Lung (tissue), 12 donors: ENCODE results near the gene MED16. TPM values are rescaled to one million over a fixed set of nuclear protein-coding genes. Genes with fewer than 3 reads are reported as not detected.

Experiments used
- ATAC-seq: fragments of 200-7000 bp; cut with Tn5 transposase; one replicate; pipeline ENCODE4 v1.9.1; 2020; ENCODE audit warnings: moderate number of reproducible peaks; ENCODE audit not compliant: insufficient read depth, low FRiP score
- DNase-seq, 3 donors: peaks; one replicate each; pipeline ENCODE4 v3.0.0-alpha.2; 2013 to 2017
- H3K27ac ChIP-seq, 2 donors: one replicate each; pipeline ENCODE4 v1.5.1; 2013; ENCODE audit warnings: mild to moderate bottlenecking in 2 of 2, moderate library complexity in 2 of 2, control low read depth in 1 of 2, inconsistent platforms in 1 of 2, low read depth in 1 of 2, low read length in 1 of 2
- H3K27me3 ChIP-seq, 3 donors: one replicate each; pipeline ENCODE4 v1.5.1; 2013; ENCODE audit warnings: low read length in 2 of 3; ENCODE audit not compliant: control insufficient read depth in 3 of 3, insufficient read depth in 3 of 3
- H3K36me3 ChIP-seq, 4 donors: one replicate each; pipeline ENCODE4 v1.5.1; 2013; ENCODE audit warnings: low read length in 4 of 4, mild to moderate bottlenecking in 1 of 4, moderate library complexity in 1 of 4; ENCODE audit not compliant: control insufficient read depth in 4 of 4, insufficient read depth in 4 of 4
- H3K4me1 ChIP-seq, 5 donors: one replicate each; pipeline ENCODE4 v1.5.1; 2013; ENCODE audit warnings: low read length in 5 of 5, mild to moderate bottlenecking in 2 of 5, moderate library complexity in 1 of 5; ENCODE audit not compliant: control insufficient read depth in 5 of 5, insufficient read depth in 5 of 5
- H3K4me3 ChIP-seq: one replicate; pipeline ENCODE4 v1.5.1; 2013; ENCODE audit warnings: mild to moderate bottlenecking, control low read depth, moderate library complexity
- H3K9ac ChIP-seq, 2 donors: one replicate each; pipeline ENCODE4 v1.5.1; 2013; ENCODE audit warnings: low read length in 2 of 2, control low read depth in 1 of 2; ENCODE audit not compliant: insufficient read depth in 1 of 2
- H3K9me3 ChIP-seq, 4 donors: one replicate each; pipeline ENCODE4 v1.5.1; 2013; ENCODE audit warnings: low read length in 3 of 4, mild to moderate bottlenecking in 1 of 4, moderate library complexity in 1 of 4; ENCODE audit not compliant: control insufficient read depth in 4 of 4, insufficient read depth in 3 of 4
- WGBS, 2 donors: extraction: QIAGEN DNeasy Blood & Tissue Kit; methylation state at CpG; one replicate each; pipeline ENCODE4 v1.1.7; 2013; 5-methylcytosine and 5-hydroxymethylcytosine counted together
- polyA plus RNA-seq, 2 donors: library from polyadenylated mRNA; stranded (reverse); fragments of 200-250 nt; gene quantifications; one replicate each; pipeline ENCODE4 v1.2.1, GENCODE V29; 2013
- total RNA-seq, 2 donors: library from RNA; depleted of rRNA in 1 of 2; stranded (reverse); fragments of >200 nt in 1 of 2; gene quantifications; one replicate each; pipeline ENCODE4 v1.2.1, GENCODE V29; 2014 to 2021
- TF ChIP-seq, protein P1 (sequence below): IDR thresholded peaks from 2 replicates; pipeline ENCODE4 v1.5.1; 2012; ENCODE audit warnings: mild to moderate bottlenecking; ENCODE audit errors: control extremely low read depth, extremely low read depth
- donor health status: control.
- donor health status: control.
- donor health status: Bipolar disorder and iron deficiency.
- donor health status: healthy.
- donor health status: DM: yes; HTN: yes; CAD: no.

Gene MED16
- total and polyA plus RNA-seq, 4 donors = 38.7 to 72.3 (median 52.3) TPM

DNA sequence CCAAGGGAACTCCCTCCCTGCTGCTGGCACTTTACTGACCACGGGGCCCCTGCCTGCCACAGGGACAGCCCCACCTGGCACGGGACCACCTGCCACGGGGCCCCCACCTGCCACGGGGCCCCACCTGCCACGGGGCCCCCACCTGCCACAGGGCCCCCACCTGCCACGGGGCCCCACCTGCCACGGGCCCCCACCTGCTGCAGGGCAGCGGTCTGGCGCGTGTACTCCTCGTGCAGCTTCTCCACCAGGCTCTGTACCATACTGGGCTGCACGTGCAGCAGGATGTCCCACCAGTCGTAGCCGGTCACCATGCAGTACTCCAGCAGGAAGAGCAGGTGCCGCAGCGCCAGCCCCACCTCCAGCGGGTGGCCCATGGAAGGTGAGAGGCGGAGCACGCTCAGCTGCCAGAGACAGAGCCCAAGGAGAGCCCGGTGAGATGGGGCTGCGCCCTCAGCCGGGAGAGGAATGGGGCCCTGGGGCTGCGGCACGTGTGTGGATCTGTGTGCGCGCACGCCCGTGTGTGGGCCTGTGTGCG, 16.1 kb downstream of the MED16 start:
- no peak overlapping the region for H3K9ac ChIP-seq
- H3K36me3 ChIP-seq = peaks cover 0 to 65% (median 21%) of the 10 kb centered on the region in 4 donors
- DNase-seq = no peak
- H3K4me1 ChIP-seq = peaks cover 0 to 4% (median 0%) of the 10 kb centered on the region in 5 donors
- TF ChIP-seq, protein P1, sequence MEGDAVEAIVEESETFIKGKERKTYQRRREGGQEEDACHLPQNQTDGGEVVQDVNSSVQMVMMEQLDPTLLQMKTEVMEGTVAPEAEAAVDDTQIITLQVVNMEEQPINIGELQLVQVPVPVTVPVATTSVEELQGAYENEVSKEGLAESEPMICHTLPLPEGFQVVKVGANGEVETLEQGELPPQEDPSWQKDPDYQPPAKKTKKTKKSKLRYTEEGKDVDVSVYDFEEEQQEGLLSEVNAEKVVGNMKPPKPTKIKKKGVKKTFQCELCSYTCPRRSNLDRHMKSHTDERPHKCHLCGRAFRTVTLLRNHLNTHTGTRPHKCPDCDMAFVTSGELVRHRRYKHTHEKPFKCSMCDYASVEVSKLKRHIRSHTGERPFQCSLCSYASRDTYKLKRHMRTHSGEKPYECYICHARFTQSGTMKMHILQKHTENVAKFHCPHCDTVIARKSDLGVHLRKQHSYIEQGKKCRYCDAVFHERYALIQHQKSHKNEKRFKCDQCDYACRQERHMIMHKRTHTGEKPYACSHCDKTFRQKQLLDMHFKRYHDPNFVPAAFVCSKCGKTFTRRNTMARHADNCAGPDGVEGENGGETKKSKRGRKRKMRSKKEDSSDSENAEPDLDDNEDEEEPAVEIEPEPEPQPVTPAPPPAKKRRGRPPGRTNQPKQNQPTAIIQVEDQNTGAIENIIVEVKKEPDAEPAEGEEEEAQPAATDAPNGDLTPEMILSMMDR = no peak
- no peak overlapping the region for H3K27ac ChIP-seq
- peaks cover 0 to 4% (median 0%) of the 10 kb centered on the region in 4 donors for H3K9me3 ChIP-seq
- WGBS, 2 donors = 91 to 94% methylated on average over 29 of the region's 29 CpGs
- H3K27me3 ChIP-seq = no peaks in the 10 kb centered on the region
- no peak overlapping the region for H3K4me3 ChIP-seq
- no peak for ATAC-seq

DNA sequence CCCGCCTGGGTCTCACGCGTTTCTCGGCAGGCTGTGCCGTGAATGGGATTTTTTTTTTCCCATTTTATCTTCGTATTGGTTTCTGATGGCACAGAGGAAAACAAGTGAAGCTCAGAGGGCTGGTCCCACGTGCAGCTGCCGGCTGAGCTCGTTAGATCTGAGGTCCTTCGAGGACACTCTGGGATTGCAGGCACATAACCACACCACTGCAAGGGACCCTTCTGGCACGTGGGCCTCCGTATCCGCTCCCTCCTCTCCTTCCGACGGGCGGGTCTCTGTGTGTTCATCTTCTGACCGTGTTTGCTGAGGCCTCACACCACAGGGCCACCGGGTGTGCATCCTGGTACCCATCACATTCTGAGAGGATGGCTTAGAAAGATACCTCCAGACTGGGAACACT, 16.9 kb downstream of the MED16 start:
- WGBS, 2 donors = 86 to 91% methylated on average over 18 of the region's 18 CpGs
- no peak for ATAC-seq
- Histone ChIP-seq H3K27me3 (no peaks in the 10 kb centered on the region), H3K36me3 (peaks cover 0 to 58% (median 16%) of the 10 kb centered on the region in 4 donors), H3K9me3 (no peaks in the 10 kb centered on the region), H3K9ac (no peak overlapping the region), H3K27ac (no peak overlapping the region), H3K4me1 (peaks cover 0 to 5% (median 3%) of the 10 kb centered on the region in 5 donors), H3K4me3 (no peak overlapping the region)
- TF ChIP-seq, protein P1 = no peak
- DNase-seq = no peak

DNA sequence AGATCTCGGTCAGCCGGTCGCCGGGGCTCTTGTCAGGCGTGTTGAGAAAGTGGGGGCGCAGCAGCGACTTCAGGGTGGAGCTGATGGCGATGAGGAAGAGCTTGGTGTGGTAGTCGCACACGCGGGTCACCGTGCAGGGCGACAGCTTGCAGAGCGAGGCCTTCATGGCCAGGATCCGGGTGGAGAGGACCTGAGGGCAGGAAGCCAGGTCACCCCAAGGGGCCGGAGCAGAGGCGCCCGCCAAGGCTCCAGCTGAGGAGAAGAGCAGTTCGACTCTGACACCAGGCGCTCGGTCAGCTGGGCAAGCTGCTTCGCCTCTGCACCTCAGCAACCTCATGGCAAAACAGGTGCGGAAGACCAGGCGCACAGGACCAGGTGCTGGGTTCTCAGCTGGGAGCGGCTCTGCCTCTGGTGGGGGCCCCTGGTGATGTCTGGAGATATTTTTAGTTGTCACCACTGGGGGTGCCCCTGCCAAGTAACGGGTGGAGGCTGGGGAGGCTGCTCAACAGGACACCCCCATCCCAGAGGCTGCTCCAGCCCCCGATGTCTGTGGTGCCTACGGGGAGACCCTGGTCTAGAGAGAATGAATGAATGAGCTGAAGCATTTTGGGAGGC, 17.6 kb downstream of the MED16 start:
- Histone ChIP-seq H3K27me3 (no peaks in the 10 kb centered on the region), H3K36me3 (peaks cover 0 to 62% (median 11%) of the 10 kb centered on the region in 4 donors), H3K4me1 (peaks cover 0 to 7% (median 5%) of the 10 kb centered on the region in 5 donors), H3K4me3 (no peak overlapping the region), H3K27ac (no peak overlapping the region), H3K9me3 (no peaks in the 10 kb centered on the region), H3K9ac (no peak overlapping the region)
- TF ChIP-seq, protein P1 = no peak
- WGBS, 2 donors = 95% methylated on average over 27 to 28 of the region's 28 CpGs
- ATAC-seq = no peak
- no peak for DNase-seq
